Spinal cord (tissue), 10 donors: ENCODE results near the gene EMP2. TPM values are rescaled to one million over a fixed set of nuclear protein-coding genes. Genes with fewer than 3 reads are reported as not detected.
"Not testable (repeated sequence)": the region's sequence is repeated elsewhere in the genome, so short reads cannot be mapped to it uniquely, and the experiment has no call there.

Experiments used
- DNase-seq, 6 donors: peaks; one replicate each; pipeline versions ENCODE4 v3.0.0 to v3.0.0-alpha.2; 2013 to 2015; ENCODE audit warnings: low spot score in 6 of 6, low read depth in 4 of 6
- H3K27ac ChIP-seq: one replicate; pipeline ENCODE4 v1.5.1; 2013; ENCODE audit warnings: low read depth, low read length, control low read depth
- H3K27me3 ChIP-seq: one replicate; pipeline ENCODE4 v1.6.1; 2013; ENCODE audit warnings: low read length; ENCODE audit not compliant: control insufficient read depth, insufficient read depth
- H3K36me3 ChIP-seq: one replicate; pipeline ENCODE4 v1.6.1; 2013; ENCODE audit warnings: low read length; ENCODE audit not compliant: control insufficient read depth, insufficient read depth
- H3K4me1 ChIP-seq: one replicate; pipeline ENCODE4 v1.6.1; 2013; ENCODE audit warnings: low read length; ENCODE audit not compliant: control insufficient read depth, insufficient read depth
- H3K4me3 ChIP-seq: one replicate; pipeline ENCODE4 v1.5.1; 2013; ENCODE audit warnings: low read depth, low read length, control low read depth
- H3K9me3 ChIP-seq: one replicate; pipeline ENCODE4 v1.6.1; 2013; ENCODE audit warnings: low read length; ENCODE audit not compliant: control insufficient read depth, insufficient read depth
- WGBS: methylation state at CpG from one replicate; pipeline ENCODE4 v1.1.5; 2013; ENCODE audit warnings: missing lambda C conversion rate; ENCODE audit not compliant: insufficient coverage; 5-methylcytosine and 5-hydroxymethylcytosine counted together
- polyA plus RNA-seq, 2 donors: library from polyadenylated mRNA; unstranded; fragments of 120-200 nt; gene quantifications; one replicate each; pipeline ENCODE4 v1.2.1, GENCODE V29; 2013; ENCODE audit not compliant: insufficient read length in 2 of 2
- total RNA-seq, 2 donors: library from RNA; depleted of rRNA in 1 of 2; stranded (reverse); fragments of 120-200 nt in 1 of 2; fragments of >200 nt in 1 of 2; gene quantifications; one replicate each; pipeline versions ENCODE4 v1.2.3 to v1.2.4, GENCODE V29; 2013 to 2014
- donor health status: healthy.

EMP2 gene
- total and polyA plus RNA-seq, 4 donors, result 19.7 to 40.9 (median 30.9) TPM

DNA sequence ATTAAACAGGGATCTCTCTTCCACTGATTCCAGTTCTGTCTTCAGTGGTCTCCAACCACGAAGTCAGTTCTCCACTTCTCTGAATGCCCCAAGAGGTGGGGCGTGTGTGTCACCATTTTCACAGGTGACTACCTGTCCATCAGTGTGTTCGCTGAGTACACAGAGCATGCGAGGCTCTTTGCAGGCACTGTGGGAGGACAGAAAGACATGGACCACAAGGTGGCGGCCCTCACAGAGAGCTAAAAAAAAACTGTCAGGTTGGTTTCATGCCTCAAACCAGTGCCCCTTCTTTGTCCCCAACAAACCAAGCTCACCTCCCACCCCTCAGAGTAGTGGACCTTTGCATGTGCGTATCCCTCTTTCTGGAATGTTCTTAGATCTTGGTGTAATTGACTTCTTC is 13.8 kb downstream of the EMP2 start:
- H3K27me3 ChIP-seq, result no peaks in the 10 kb centered on the region
- DNase-seq, result no peak
- peaks cover 5% of the 10 kb centered on the region for H3K4me1 ChIP-seq
- WGBS, result 91% methylated on average over 6 of the region's 6 CpGs
- no peaks in the 10 kb centered on the region for H3K36me3 ChIP-seq
- no peak overlapping the region for H3K4me3 ChIP-seq
- H3K27ac ChIP-seq, result no peak overlapping the region
- H3K9me3 ChIP-seq, result peaks cover 6% of the 10 kb centered on the region

DNA sequence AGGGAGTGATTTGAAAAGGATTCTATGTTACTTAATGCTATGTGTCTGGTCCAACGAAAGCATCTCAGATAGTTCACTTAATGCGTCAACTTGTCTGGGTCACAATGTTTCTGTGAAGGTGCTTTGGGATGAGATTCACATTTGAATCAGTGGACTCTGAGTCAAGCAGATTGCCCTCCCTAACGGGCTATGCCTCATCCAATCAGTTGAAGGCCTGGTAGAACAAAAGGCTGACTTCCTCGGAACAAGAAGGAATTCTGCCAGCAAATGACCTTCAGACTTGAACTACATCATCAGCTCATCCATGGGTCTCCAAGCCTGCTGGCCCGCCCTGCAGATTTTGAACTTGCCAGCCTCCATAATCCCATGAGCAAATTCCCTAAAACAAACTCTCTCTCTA is 15.2 kb downstream of the EMP2 start:
- Histone ChIP-seq H3K4me3 (no peak overlapping the region), H3K36me3 (no peaks in the 10 kb centered on the region), H3K4me1 (peaks cover 5% of the 10 kb centered on the region), H3K9me3 (peaks cover 6% of the 10 kb centered on the region), H3K27me3 (no peaks in the 10 kb centered on the region), H3K27ac (no peak overlapping the region)
- 84% methylated on average over 5 of the region's 5 CpGs for WGBS
- DNase-seq, result no peak

GRCh38 chr16:10564591-10564990 is 15.8 kb downstream of the EMP2 start:
- Histone ChIP-seq H3K27ac (no peak overlapping the region), H3K36me3 (no peaks in the 10 kb centered on the region), H3K27me3 (no peaks in the 10 kb centered on the region), H3K4me1 (peaks cover 5% of the 10 kb centered on the region), H3K9me3 (peaks cover 6% of the 10 kb centered on the region), H3K4me3 (no peak overlapping the region)
- no peak for DNase-seq
- WGBS, result no CpG with 5 or more reads among the region's 5 CpGs

GRCh38 chr16:10562361-10562899 is 18.0 kb downstream of the EMP2 start:
- peaks cover 17% of the 10 kb centered on the region for H3K4me1 ChIP-seq
- H3K9me3 ChIP-seq, result peaks cover 6% of the 10 kb centered on the region
- H3K36me3 ChIP-seq, result no peaks in the 10 kb centered on the region
- no peak for DNase-seq
- no peak overlapping the region for H3K27ac ChIP-seq
- no peak overlapping the region for H3K4me3 ChIP-seq
- H3K27me3 ChIP-seq, result no peaks in the 10 kb centered on the region

GRCh38 chr16:10561425-10561824 is 19.0 kb downstream of the EMP2 start:
- H3K27me3 ChIP-seq, result no peaks in the 10 kb centered on the region
- no peak for DNase-seq
- H3K36me3 ChIP-seq, result no peaks in the 10 kb centered on the region
- no peak overlapping the region for H3K4me3 ChIP-seq
- peaks cover 6% of the 10 kb centered on the region for H3K9me3 ChIP-seq
- no peak overlapping the region for H3K27ac ChIP-seq
- 100% methylated on average over 2 of the region's 3 CpGs for WGBS
- peaks cover 13% of the 10 kb centered on the region for H3K4me1 ChIP-seq

DNA sequence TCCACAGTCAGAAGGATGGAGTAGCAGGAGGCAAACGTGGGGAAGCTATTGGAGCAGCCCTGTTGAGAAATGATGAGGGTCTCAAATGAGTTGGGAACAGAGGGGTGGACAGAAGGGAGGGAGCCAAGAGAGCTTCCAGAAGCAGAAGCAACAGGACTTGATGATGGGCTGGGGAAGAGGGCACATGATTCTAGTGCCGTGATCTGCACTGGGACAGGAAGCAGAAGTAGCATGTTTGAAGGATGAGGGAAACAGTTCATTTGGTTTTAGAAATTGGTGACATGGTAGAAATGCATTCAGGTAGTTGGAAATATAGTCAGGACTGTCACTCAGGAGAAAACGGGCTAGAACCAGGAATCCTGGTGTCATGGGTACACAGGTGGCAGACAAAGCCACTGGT is 19.4 kb downstream of the EMP2 start:
- peaks cover 6% of the 10 kb centered on the region for H3K9me3 ChIP-seq
- H3K27ac ChIP-seq, result no peak overlapping the region
- no peaks in the 10 kb centered on the region for H3K27me3 ChIP-seq
- WGBS, result 87% methylated on average over 3 of the region's 3 CpGs
- no peak for DNase-seq
- no peaks in the 10 kb centered on the region for H3K36me3 ChIP-seq
- H3K4me3 ChIP-seq, result no peak overlapping the region
- H3K4me1 ChIP-seq, result peaks cover 13% of the 10 kb centered on the region

DNA sequence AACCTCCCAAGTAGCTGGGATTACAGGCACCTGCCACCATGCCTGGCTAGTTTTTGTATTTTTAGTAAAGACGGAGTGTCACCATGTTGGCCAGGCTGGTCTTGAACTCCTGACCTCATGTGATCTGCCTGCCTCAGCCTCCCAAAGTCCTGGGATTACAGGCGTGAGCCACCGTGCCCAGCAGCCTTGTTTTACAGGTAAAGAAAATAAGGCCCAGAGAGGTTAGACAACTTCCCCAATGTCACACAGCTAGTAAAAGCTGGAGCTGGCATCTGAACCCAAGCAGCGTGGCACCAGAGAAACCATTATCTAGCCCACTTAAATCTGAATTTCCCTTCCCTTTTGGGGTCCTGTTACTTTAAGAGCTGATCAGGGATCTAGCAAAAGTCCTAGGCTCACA is 20.6 kb downstream of the EMP2 start:
- peak overlapping the region; percentile 81 for H3K27ac ChIP-seq
- not testable (repeated sequence) for H3K36me3 ChIP-seq, H3K27me3 ChIP-seq, H3K9me3 ChIP-seq, DNase-seq, H3K4me3 ChIP-seq
- H3K4me1 ChIP-seq, result peaks cover 13% of the 10 kb centered on the region
- WGBS, result 88% methylated on average over 4 of the region's 4 CpGs

GRCh38 chr16:10558746-10559641 is 21.4 kb downstream of the EMP2 start:
- H3K27me3 ChIP-seq, result no peaks in the 10 kb centered on the region
- peak in 5 of 6 donors; percentile 17 to 84 (median 50) for DNase-seq
- peaks cover 13% of the 10 kb centered on the region for H3K4me1 ChIP-seq
- WGBS, result 34% methylated on average over 24 of the region's 25 CpGs
- H3K27ac ChIP-seq, result peak overlapping the region; percentile 81
- H3K9me3 ChIP-seq, result peaks cover 6% of the 10 kb centered on the region
- H3K4me3 ChIP-seq, result no peak overlapping the region
- no peaks in the 10 kb centered on the region for H3K36me3 ChIP-seq

DNA sequence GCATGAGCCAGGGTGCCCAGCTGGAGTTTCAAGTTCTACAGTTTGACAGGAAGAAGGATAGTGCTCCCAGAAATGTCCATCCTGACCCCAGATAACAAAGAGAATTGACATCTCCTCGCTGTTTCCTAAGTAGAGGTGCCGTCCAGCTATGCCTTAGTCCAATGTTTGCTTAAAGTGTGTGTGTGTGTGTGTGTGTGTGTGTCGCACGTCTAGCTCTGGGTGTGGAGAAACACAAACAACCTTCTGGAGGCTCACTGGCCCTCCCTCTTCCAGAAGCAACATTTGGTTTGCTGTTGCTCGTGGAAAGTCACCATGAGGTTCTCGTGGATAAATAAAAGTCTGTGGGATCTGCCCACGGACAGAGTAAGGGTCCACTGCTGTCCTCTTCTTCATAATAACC is 22.1 kb downstream of the EMP2 start:
- DNase-seq, result no peak
- H3K27me3 ChIP-seq, result no peaks in the 10 kb centered on the region
- H3K27ac ChIP-seq, result peak overlapping the region; percentile 81
- 55% methylated on average over 5 of the region's 7 CpGs for WGBS
- H3K4me3 ChIP-seq, result no peak overlapping the region
- H3K9me3 ChIP-seq, result peaks cover 4% of the 10 kb centered on the region
- H3K4me1 ChIP-seq, result peaks cover 15% of the 10 kb centered on the region
- H3K36me3 ChIP-seq, result no peaks in the 10 kb centered on the region

DNA sequence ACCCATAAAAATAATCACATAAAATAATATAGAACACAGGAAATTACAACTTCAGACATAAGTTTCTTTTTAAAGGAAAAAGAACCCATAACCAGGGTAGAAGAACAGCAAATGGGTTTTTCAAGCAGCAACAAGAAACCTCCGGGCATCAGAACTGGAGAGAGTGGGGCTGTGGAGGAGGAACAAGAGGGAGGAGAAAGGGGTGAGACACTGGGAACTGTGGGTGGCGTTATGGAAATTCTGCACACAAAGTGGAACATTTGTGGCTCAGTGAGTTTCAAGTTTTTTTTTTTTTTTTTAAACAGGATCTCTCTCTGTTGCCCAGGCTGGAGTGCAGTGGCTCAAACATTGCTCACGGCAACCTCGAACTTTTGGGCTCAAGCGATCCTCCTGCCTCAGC is 22.6 kb downstream of the EMP2 start:
- 96% methylated on average over 4 of the region's 5 CpGs for WGBS
- Histone ChIP-seq H3K27me3 (no peaks in the 10 kb centered on the region), H3K4me1 (peaks cover 18% of the 10 kb centered on the region), H3K9me3 (peaks cover 4% of the 10 kb centered on the region), H3K27ac (no peak overlapping the region), H3K36me3 (no peaks in the 10 kb centered on the region), H3K4me3 (no peak overlapping the region)
- DNase-seq, result no peak
